Fibroblast of pulmonary artery (primary cell): ENCODE measurements around the gene GAD1.

ENCODE experiments used
- DNase-seq: peaks from one replicate; pipeline ENCODE4 v3.0.0-alpha.2; 2010; ENCODE audit warnings: low read depth
- H3K4me3 ChIP-seq: replicated peaks from 2 replicates; pipeline ENCODE4 v1.5.1; 2011; ENCODE audit warnings: low read depth, mild to moderate bottlenecking, control low read depth, low read length, moderate library complexity
- TF ChIP-seq, protein P1 (sequence below): IDR thresholded peaks from 2 replicates; pipeline ENCODE4 v1.5.1; 2011; ENCODE audit warnings: mild to moderate bottlenecking, control low read depth, low read length, inconsistent platforms; ENCODE audit errors: missing control alignments

GAD1 gene

DNA sequence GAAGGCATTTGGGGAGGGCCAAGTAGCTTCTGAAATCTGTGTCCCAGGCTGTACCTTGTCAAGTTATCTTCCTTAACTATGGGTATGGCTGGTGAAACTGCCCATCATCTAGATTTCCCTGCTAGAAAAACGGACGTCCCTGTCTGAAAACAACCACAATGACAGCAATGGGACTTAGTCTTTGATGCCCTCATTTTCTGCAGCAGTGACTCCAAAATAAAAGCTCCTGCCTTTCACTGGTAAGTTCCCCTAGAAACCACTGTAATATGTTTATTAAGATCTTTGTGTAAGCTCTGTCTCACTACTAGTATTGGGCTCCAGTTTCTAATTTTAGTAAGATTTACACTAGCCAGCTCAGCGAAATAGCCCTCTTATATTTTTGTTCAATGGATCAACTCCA is 65.2 kb downstream of the GAD1 start:
- no peak for DNase-seq
- TF ChIP-seq, protein P1, sequence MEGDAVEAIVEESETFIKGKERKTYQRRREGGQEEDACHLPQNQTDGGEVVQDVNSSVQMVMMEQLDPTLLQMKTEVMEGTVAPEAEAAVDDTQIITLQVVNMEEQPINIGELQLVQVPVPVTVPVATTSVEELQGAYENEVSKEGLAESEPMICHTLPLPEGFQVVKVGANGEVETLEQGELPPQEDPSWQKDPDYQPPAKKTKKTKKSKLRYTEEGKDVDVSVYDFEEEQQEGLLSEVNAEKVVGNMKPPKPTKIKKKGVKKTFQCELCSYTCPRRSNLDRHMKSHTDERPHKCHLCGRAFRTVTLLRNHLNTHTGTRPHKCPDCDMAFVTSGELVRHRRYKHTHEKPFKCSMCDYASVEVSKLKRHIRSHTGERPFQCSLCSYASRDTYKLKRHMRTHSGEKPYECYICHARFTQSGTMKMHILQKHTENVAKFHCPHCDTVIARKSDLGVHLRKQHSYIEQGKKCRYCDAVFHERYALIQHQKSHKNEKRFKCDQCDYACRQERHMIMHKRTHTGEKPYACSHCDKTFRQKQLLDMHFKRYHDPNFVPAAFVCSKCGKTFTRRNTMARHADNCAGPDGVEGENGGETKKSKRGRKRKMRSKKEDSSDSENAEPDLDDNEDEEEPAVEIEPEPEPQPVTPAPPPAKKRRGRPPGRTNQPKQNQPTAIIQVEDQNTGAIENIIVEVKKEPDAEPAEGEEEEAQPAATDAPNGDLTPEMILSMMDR, result no peak
- H3K4me3 ChIP-seq, result no peak overlapping the region

DNA sequence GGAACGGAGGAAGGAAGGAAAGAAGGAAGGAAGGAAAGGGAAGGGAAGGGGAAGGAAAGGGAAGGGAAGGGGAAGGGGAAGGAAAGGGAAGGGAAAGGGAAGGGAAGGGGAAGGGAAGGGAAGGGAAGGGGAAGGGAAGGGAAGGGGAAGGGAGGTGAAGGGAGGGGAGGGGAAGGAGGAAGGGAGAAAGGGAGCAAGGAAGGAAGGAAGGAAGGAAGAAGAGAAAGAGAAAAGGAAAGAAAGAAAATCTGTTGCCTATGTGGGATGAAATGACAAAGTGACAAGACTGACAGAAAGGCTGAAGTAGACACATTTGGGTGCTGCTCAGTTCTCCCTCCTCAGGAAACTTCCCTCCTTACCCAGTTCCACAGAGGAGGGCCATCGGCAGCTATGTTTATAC is 66.1 kb downstream of the GAD1 start:
- TF ChIP-seq, protein P1, result no peak
- H3K4me3 ChIP-seq, result no peak overlapping the region
- DNase-seq, result no peak

DNA sequence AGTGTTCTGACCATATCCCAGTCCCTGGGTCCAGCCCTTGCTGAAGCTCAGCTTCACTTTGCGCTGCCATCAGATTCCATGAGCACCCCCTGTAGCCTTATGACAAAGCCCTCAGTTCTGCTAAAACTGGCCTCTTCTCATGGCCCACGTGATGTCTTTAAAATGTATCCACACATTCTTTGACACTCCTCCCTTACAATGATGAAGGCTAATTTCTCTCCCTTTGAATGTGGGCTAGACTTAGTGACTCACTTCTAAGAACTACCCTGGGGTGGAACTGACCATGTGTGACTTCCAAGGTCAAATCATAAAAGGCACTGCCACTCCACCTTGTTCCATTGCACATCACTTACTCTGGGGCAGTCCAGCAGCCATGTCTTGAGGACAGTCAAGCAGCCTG is 67.0 kb downstream of the GAD1 start:
- DNase-seq, result no peak
- no peak overlapping the region for H3K4me3 ChIP-seq
- TF ChIP-seq, protein P1, result no peak

DNA sequence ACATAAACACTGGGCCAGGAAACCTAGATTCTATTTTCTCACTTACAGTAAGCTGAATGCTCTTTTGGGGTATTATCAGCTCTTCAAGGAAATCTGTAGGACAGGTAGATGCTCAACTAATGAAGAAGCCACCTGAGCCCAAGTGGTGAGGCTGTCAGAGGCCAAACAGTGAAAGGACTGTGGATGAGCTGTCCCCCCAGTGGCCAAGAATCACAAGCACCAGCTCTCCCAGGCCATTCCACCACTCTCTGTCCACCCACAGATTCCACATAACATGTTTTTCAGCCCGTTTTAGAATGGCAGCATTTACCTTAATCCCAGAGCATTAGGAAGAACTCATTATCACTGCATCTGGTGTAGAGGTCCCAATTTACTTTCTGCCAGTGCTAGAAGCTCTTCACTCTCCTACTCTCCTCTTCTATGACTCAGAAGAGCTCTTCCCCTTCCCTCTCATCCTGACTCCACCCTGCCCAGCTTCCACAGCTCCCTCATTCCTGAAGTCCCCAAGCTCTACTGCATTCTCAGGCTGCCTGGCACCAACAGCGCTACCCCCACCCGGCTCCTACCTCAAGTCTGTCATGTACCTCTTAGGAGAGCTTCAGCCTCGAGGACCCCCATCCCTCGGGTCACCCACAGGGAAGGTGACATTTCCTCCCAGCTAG is 68.6 kb downstream of the GAD1 start:
- H3K4me3 ChIP-seq, result no peak overlapping the region
- DNase-seq, result no peak
- TF ChIP-seq, protein P1, result no peak

DNA sequence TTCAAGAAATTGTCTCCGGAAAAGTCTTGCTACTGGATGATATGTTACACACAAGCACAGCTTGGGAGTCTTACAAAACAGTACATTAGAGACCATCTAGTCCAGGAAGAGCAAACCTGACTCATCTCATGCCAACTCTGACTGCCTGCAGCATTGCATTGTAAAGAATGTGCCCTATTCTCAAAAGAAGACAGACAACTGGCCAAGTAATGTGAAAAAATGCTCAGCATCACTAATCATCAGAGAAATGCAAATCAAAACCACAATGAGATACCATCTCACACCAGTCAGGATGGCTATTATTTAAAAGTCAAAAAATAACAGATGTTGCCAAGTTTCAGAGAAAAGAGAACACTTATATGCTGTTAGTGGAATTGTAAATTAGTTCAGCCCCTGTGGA is 69.7 kb downstream of the GAD1 start:
- TF ChIP-seq, protein P1, result no peak
- H3K4me3 ChIP-seq, result no peak overlapping the region
- peak; percentile 39 for DNase-seq

- TF ChIP-seq, protein P1, result no peak
- H3K4me3 ChIP-seq, result no peak overlapping the region
- DNase-seq, result no peak
These were observed 70.8 kb downstream of the GAD1 start for GRCh38 chr2:170887496-170887895.

- TF ChIP-seq, protein P1, result no peak
- no peak overlapping the region for H3K4me3 ChIP-seq
- no peak for DNase-seq
These were observed 71.2 kb downstream of the GAD1 start for GRCh38 chr2:170887896-170888295.
